EH (cell line): Measurements from ENCODE around the gene AMBP.
"Not testable (repeated sequence)": the region's sequence is repeated elsewhere in the genome, so short reads cannot be mapped to it uniquely, and the experiment has no call there.

Experiments
- DNase-seq: peaks from one replicate; pipeline ENCODE4 v3.0.0-alpha.2; 2015; ENCODE audit warnings: low read depth

Gene AMBP

GRCh38 chr9:114091711-114092110 is 13.6 kb upstream of the AMBP start:
- no peak for DNase-seq

- no peak for DNase-seq
These were observed 12.7 kb upstream of the AMBP start for GRCh38 chr9:114090798-114091197.

- DNase-seq, result no peak
These were observed 11.2 kb upstream of the AMBP start for GRCh38 chr9:114089206-114089840.

GRCh38 chr9:114088571-114089170 is 10.6 kb upstream of the AMBP start:
- DNase-seq, result no peak

- DNase-seq, result no peak
These were observed 9.6 kb upstream of the AMBP start for GRCh38 chr9:114087721-114088120.

- no peak for DNase-seq
These were observed 8.5 kb upstream of the AMBP start for GRCh38 chr9:114086607-114087006.

GRCh38 chr9:114086009-114086408 is 7.9 kb upstream of the AMBP start:
- DNase-seq, result no peak

- no peak for DNase-seq
These were observed 7.3 kb upstream of the AMBP start for GRCh38 chr9:114085387-114085789.

- DNase-seq, result no peak
These were observed 6.4 kb upstream of the AMBP start for GRCh38 chr9:114084282-114085073.

- no peak for DNase-seq
These were observed 5.6 kb upstream of the AMBP start for GRCh38 chr9:114083666-114084065.

- not testable (repeated sequence) for DNase-seq
These were observed 4.8 kb upstream of the AMBP start for GRCh38 chr9:114082763-114083412.

- DNase-seq, result peak; percentile 85
These were observed 4.1 kb upstream of the AMBP start for GRCh38 chr9:114082017-114082762.

- no peak for DNase-seq
These were observed 3.4 kb upstream of the AMBP start for GRCh38 chr9:114081441-114082016.

- DNase-seq, result no peak
These were observed 2.8 kb upstream of the AMBP start for GRCh38 chr9:114080773-114081440.

- no peak for DNase-seq
These were observed 2.2 kb upstream of the AMBP start for GRCh38 chr9:114080195-114080772.

GRCh38 chr9:114078781-114079156 is 669 bp upstream of the AMBP start:
- DNase-seq, result no peak

- no peak for DNase-seq
These were observed 800 bp downstream of the AMBP start for GRCh38 chr9:114077162-114077837.

- no peak for DNase-seq
These were observed 1.6 kb downstream of the AMBP start for GRCh38 chr9:114076237-114077161.

GRCh38 chr9:114075602-114076001 is 2.5 kb downstream of the AMBP start:
- no peak for DNase-seq
